GM19025 (cell line): ENCODE results near the gene NDUFS4.
"Not testable (repeated sequence)": the region's sequence is repeated elsewhere in the genome, so short reads cannot be mapped to it uniquely, and the experiment has no call there.

Experiments
- ATAC-seq: cut with Tn5 transposase; IDR thresholded peaks from one replicate; pipeline ENCODE4 v1.9.1; 2021; ENCODE audit warnings: mild to moderate bottlenecking, low read depth, moderate library complexity; ENCODE audit not compliant: unreplicated experiment

The NDUFS4 gene

GRCh38 chr5:53560506-53561191, at the start of gene NDUFS4:
Gene NDUFS4, plus strand, starts transcription at chr5:53560639. Its CDS starts 24 bp downstream, at chr5:53560663.
- peak; percentile 83 for ATAC-seq

- no peak for ATAC-seq
Observed at GRCh38 chr5:53512539-53512938, 47.9 kb upstream of the NDUFS4 start.

- ATAC-seq: no peak
Observed at GRCh38 chr5:53515988-53516387, 44.5 kb upstream of the NDUFS4 start.

- no peak for ATAC-seq
Observed at GRCh38 chr5:53520813-53521212, 39.6 kb upstream of the NDUFS4 start.

- ATAC-seq: no peak
Observed at GRCh38 chr5:53537711-53538110, 22.7 kb upstream of the NDUFS4 start.

- not testable (repeated sequence) for ATAC-seq
Observed at GRCh38 chr5:53540739-53541138, 19.7 kb upstream of the NDUFS4 start.

GRCh38 chr5:53541859-53542258, 18.6 kb upstream of the NDUFS4 start:
- no peak for ATAC-seq

GRCh38 chr5:53542926-53543325, 17.5 kb upstream of the NDUFS4 start:
- ATAC-seq: no peak

GRCh38 chr5:53543401-53543800, 17.0 kb upstream of the NDUFS4 start:
- no peak for ATAC-seq

GRCh38 chr5:53545744-53546143, 14.7 kb upstream of the NDUFS4 start:
- no peak for ATAC-seq

GRCh38 chr5:53547226-53547625, 13.2 kb upstream of the NDUFS4 start:
- ATAC-seq: no peak

- not testable (repeated sequence) for ATAC-seq
Observed at GRCh38 chr5:53548501-53548900, 11.9 kb upstream of the NDUFS4 start.

- ATAC-seq: no peak
Observed at GRCh38 chr5:53549792-53550191, 10.6 kb upstream of the NDUFS4 start.

GRCh38 chr5:53552561-53552960, 7.9 kb upstream of the NDUFS4 start:
- no peak for ATAC-seq

- no peak for ATAC-seq
Observed at GRCh38 chr5:53554444-53554843, 6.0 kb upstream of the NDUFS4 start.

GRCh38 chr5:53555160-53555559, 5.3 kb upstream of the NDUFS4 start:
- no peak for ATAC-seq

- no peak for ATAC-seq
Observed at GRCh38 chr5:53556001-53556400, 4.4 kb upstream of the NDUFS4 start.

- no peak for ATAC-seq
Observed at GRCh38 chr5:53557386-53557785, 3.1 kb upstream of the NDUFS4 start.

GRCh38 chr5:53558966-53559365, 1.5 kb upstream of the NDUFS4 start:
- no peak for ATAC-seq

- ATAC-seq: no peak
Observed at GRCh38 chr5:53560028-53560427, 411 bp upstream of the NDUFS4 start.

- ATAC-seq: no peak
Observed at GRCh38 chr5:53568401-53568800, 8.0 kb downstream of the NDUFS4 start.

GRCh38 chr5:53568871-53569270, 8.4 kb downstream of the NDUFS4 start:
- ATAC-seq: no peak

- ATAC-seq: no peak
Observed at GRCh38 chr5:53569453-53569852, 9.0 kb downstream of the NDUFS4 start.
